ENCODE results near the gene FGGY.
"Not testable (repeated sequence)": the region's sequence is repeated elsewhere in the genome, so short reads cannot be mapped to it uniquely, and the experiment has no call there.

FGGY gene

DNA sequence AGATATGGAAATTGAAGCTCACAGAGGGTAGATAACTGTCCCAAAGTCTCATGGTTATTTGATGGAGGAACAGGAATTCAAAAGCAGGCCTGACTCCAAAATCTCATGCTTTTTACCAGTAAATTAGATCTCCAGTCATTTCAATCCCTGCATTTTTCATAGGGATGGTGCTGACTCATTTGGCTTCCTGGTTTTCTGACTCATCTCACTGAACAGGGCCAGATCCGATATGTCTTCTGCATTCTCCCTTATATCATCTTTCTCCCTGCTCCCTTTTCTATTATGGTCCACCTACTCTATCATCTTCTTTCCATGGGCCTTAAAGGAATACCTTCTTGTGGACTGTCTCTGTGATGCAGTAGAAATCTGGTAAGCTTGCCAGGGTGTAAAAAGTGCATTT, 187.2 kb downstream of the FGGY start:
- DNase-seq (ENCODE audit: low spot score): no peak

DNA sequence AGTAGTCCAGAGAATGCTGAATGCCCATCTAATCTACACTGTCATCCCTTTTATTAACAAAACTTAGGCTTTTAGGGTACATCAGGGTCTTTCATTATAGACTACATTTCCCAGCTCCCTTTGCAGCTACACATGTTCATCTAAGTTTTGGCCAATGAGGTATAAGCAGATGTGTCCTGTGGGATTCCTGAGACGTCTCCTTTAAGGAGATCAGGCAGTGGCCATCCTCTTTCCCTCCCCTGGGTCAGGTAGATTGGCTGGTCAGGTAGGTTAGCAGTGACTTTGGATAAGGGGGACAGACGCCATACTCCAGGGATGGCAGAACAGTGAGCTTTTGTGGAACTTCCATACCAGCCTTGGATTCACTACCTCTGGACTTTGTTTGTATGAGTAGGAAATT, 188.3 kb downstream of the FGGY start:
- DNase-seq (ENCODE audit: low spot score): no peak

DNA sequence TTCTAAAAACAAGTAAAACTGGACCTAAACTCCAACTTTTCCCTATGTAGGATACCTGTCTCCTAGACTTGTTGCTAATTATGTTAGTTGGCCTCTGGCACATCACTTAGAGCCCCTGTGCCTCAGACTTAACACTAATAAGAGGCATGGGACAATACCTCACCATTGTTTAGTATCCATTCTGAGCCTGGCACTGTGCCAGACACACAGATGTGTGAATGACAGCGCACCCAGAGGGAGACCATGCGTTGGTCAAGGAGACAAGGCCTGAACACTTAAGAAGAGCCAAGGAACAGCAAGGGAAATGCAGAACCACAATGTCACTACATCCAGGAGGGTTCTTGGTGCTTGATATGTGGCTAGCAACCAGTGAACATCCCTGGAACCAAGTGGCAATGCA, 189.1 kb downstream of the FGGY start:
- DNase-seq (ENCODE audit: low spot score): no peak

DNA sequence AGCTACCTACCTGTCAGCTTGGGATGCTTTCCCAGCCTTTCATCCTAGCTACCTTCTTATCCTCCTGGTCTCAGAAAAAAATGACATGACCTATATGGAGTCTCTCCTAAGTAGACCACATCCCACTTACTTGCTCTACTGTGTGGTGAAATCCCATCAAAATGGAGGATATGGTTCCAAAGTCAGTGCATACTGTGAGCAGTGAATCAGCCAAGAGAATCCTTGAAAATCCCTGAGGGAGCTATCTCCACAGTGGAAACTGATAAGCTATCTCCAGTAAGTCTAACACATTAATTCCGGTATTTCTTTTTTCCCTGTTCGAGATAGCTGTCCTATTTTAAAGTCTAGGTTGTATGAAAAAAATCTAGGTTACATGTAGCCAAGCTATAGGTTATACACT, 189.7 kb downstream of the FGGY start:
- no peak for DNase-seq (ENCODE audit: low spot score)

DNA sequence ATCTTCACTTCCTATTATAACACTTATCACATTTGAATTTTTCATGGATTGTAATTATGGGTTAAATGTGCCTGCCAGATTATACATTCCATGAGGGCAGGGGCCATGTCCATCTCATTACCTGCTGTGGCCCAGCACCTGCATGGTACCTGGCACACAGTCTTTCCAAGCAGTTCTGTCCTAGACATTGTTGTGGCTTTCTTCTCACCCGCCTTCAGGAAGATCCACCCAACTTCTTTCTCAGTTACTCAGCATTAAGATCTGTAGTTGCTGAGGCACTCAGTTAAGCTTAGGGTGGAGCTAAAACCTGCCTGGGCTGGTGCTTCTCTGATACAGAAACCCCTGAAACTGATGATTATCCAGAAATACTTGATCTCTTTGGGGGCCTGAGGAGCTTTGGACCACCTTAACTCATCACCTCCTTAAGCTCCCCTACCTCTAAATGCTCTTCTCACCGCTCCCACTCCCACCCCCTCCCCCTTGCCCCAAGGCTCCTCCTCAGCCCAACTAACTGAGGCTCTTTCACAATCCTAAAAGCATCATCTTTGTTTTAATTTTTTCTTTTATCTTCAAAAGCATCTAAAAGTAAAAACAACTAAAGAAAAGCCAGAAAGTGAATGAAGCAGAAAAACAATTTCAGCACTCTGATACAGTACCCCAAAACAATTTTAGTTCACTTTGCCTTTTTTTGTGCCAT, 190.6 kb downstream of the FGGY start:
- no peak for DNase-seq (ENCODE audit: low spot score)

- DNase-seq (ENCODE audit: low spot score): no peak
These were observed 195.6 kb downstream of the FGGY start for GRCh38 chr1:59492500-59492899.

DNA sequence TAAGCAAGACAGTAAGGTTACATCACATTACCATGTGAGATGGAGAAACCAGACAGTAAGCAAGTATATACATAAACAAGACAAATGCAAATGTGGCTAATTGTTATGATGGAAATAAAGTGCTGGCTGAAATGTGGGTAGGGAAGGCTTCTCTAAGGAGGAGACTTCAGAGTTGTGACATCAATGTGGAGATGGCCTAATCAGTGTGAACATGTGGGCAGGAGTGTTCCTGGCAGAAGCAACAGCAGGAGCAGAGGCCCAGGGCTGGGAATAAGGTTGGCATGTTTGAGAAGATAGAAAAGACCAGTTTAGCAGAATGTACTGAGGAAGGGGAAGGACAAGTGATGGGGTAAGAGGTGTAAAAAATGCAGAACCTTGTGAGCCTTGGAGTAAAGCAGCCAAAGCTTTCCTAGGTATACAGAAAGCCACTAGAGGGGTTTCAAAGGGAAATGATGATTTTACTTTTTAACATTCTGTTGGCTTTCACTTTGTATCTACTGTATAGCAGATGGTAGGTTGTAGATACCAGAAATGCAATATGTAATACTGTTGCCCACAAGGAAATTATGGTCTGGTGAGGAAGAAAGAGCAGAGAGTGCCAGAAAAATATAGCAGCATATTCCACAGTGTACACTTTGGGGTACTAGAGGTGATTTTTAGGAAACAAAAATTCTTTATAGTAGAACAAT, 197.4 kb downstream of the FGGY start:
- DNase-seq (ENCODE audit: low spot score): no peak

GRCh38 chr1:59496156-59496555, 199.3 kb downstream of the FGGY start:
- not testable (repeated sequence) for DNase-seq (ENCODE audit: low spot score)

GRCh38 chr1:59497616-59498015, 200.7 kb downstream of the FGGY start:
- no peak for DNase-seq (ENCODE audit: low spot score)

GRCh38 chr1:59498640-59499039, 201.7 kb downstream of the FGGY start:
- no peak for DNase-seq (ENCODE audit: low spot score)

GRCh38 chr1:59499273-59499942, 202.5 kb downstream of the FGGY start:
- DNase-seq (ENCODE audit: low spot score): no peak

DNA sequence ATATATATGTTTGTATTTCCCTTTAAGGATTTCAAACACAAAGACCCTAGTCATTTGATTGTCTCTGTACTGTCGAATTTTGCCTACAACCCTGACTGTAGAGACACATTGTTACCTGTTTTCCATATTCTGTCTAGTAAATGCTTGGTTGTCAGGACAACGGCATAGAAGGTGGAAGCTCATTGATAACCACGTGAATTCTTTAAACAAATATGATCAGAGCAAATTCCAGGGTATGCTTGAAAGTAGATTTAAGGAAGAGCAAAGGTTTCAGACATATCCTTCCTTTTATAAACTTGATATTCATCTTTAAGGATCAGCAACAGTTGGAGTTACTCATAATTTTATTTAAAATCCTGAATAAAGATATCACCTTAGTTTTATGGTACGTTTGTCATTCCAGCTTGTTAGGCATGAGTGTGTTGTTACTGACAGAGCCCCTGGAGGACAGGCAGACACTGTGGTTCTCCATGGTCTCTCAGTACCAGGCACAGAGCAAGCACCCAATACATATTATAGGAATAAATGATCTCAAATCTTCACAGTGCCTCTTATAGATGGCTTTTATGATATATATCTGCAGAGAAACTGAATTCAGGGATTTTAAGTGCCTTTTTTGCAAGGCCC, 203.2 kb downstream of the FGGY start:
- DNase-seq (ENCODE audit: low spot score): no peak

DNA sequence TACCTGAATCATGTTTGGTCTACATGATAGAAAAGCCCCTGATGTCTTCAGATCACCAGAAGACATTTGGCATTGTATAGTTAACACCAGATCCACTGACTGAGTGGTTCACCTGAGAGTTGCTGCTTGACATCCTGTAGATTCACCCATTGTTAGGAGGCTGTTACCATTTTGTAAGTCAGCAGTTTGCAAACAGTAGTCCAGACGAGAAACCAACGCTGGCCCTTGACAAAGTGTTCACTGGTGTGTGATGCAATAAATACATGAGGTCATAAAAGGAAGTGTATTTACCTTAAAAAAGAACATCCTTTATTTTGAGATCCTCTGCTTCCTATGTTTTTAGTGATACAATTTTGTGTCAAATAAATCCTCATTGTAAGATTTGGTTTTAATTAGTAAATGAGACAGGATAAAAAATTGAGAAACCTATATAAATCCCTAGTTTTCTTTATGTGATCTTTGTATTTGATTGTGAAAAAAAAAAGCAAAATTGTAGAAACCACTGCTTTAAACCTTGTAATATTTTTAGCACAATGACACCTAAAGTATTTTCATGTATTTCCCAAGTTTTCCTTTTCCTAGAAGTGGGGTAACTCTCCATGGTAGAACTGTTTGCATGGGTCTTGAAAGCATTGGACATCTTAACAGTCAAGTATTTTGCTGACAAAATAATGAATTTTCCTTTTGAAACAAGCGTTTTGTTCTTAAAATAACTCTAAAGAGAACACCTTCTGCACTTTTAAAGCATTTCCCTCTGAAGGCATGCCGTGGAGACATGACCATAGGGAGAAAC, 204.3 kb downstream of the FGGY start:
- no peak for DNase-seq (ENCODE audit: low spot score)

DNA sequence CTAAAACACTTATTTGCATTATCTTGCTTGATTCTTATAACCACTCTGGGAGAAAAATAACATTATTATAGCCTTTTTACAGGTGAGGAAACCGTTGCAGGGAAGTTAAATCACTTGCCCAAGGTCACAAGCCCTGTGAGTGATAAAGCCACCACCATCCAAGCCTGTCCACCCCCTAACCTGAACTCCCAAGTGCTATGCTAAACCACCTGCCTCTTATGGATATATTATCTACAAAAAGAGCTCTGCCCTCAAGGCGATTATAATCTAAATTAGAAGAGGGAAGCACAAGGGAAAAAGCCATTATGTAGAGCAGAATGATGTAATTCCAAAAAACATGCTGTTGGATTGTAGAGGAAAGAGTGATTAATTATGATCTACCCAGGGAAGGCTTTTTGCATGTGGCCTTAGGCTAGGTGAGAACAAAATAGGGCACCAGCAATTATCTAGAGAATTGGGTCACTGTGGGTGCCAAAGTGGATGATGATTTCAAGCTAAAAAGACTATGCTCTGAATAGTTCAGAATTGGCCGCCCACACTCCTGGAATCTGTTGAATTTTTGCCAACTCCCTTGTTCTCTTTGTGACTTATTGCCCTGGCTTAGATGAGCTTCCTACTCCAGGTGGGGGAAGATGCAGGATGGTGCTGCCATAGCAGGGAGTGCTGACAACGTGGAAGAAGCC, 205.3 kb downstream of the FGGY start:
- no peak for DNase-seq (ENCODE audit: low spot score)

GRCh38 chr1:59504276-59504675, 207.4 kb downstream of the FGGY start:
- DNase-seq (ENCODE audit: low spot score): no peak

GRCh38 chr1:59505596-59506028, 208.7 kb downstream of the FGGY start:
- DNase-seq (ENCODE audit: low spot score): no peak

GRCh38 chr1:59506952-59507351, 210.1 kb downstream of the FGGY start:
- no peak for DNase-seq (ENCODE audit: low spot score)

GRCh38 chr1:59509341-59509875, 212.5 kb downstream of the FGGY start:
- DNase-seq (ENCODE audit: low spot score): no peak

DNA sequence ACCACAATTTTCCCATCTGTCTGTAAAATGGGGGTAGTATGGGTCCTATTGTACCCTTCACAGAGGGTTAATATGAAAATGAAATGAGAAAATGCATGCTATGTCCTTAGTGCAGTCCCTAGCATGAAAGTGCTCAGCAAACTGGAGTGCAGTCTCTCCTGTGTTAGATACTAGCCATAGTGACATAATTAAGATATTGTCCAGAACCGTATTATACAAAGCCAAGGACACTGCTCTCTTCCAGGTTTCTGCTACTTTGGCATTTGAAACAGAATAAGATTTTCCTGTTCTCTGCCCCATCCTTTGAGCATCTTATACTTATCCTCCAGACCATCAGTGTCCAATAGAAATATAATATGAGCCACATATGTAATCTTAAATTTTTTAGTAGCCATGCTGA, 213.4 kb downstream of the FGGY start:
- no peak for DNase-seq (ENCODE audit: low spot score)

DNA sequence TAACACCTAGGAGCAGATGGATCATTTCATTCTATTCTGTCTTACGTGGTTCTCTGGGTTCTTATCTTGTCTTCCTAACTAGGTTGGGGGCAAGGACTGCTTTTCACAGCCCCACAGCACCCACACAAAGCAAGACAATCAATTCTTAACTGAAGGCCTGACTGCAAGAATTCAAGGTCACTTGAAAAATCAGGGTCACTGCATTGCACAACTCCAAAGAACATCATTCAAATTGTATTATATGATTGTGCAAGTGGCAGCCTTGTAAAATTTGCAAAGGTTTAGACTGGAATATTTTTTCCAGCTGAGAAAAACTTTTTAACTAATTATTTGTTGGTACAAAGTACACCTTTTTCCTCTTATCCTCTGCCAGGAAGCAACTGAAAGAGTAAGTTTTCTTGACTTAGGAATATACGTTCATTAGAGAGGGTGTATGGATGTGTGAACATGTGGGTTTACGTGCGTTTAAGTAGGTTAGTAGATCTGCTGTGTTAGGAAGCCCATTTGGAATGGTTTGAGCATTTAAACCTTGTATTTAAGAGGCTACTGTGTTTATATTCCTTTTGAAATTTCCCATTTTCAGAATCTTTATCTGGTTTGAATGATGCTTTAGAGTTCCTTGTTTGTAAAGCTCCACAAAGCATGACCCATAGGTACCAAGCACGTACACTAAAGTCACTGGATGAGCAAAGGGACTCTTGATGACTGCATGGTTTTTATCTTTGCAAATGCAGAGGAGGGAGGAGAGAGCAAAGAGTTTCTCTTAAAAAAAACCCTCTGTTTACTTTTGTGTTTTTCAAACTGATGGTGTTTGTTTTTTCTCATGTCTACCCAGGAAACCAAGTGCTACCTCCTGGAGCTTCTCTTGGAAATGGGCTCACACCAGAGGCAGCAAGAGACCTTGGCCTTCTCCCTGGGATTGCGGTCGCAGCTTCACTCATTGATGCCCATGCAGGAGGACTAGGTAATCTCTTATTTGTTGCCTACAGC, 214.9 kb downstream of the FGGY start:
- no peak for DNase-seq (ENCODE audit: low spot score)

Measured in hematopoietic multipotent progenitor cell treated with erythropoietin and hydrocortisone succinate and interleukin-3 and kit ligand, for 17 days (in vitro differentiated cells).